RCC 7860 (cell line): ENCODE measurements around the gene TSTD1.

ENCODE experiments used
- DNase-seq: peaks from one replicate; pipeline ENCODE4 v3.0.0-alpha.2; 2015; ENCODE audit warnings: low spot score
- FAIRE-seq: peaks from 2 replicates; lab custom pipeline; 2012; peaks lifted over from hg19 to GRCh38; lab: Jason Lieb, UNC

Gene TSTD1, protein sequence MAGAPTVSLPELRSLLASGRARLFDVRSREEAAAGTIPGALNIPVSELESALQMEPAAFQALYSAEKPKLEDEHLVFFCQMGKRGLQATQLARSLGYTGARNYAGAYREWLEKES

GRCh38 chr1:161038523-161039153 is at the start of gene TSTD1:
Gene TSTD1, minus strand, starts transcription at chr1:161038964. Its CDS starts 75 bp downstream, at chr1:161038889.
- DNase-seq (no peak), FAIRE-seq (no peak)

DNA sequence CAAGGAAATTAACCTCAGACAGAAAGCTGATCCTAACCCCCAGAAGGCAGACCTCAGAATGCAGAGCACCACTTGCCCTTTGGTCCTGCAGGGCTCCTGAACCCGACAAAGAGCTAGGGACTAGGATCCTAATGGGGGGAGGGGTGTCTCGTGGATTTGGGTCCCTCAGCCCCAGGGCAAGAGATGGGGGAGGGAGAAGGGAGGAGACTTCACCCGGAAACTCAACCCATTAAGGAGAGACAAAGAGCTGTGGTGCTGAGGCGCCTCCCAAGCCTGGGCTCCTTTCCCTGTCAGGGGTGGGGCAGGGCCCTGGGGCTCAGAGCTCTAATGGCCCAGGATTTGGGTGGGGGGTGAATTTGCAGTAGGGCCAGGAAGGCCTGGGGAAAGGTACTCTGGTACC is 47.7 kb upstream of the TSTD1 start:
- no peak for FAIRE-seq
- DNase-seq: no peak

DNA sequence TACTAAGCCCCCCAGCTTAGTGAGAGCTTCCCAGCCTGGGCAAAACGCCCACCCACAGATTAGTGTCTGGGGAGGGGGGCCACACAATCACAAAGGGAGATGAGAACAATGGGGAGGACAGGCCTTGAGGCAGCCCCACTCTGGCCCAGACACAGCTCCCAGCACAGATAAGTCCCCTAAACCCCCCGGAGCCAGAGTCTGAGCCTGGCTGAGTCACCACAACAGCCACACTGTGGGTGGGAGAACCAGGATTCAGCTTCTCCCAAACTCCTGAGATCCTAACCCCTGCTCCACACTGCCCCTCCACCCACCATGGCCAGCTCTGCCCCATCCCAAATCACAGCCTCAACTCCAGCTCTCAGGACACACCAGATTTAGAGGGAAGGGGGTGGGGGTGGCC is 46.4 kb upstream of the TSTD1 start:
- no peak for DNase-seq
- no peak for FAIRE-seq

GRCh38 chr1:161084597-161084988 is 45.8 kb upstream of the TSTD1 start:
- DNase-seq (no peak), FAIRE-seq (no peak)

DNA sequence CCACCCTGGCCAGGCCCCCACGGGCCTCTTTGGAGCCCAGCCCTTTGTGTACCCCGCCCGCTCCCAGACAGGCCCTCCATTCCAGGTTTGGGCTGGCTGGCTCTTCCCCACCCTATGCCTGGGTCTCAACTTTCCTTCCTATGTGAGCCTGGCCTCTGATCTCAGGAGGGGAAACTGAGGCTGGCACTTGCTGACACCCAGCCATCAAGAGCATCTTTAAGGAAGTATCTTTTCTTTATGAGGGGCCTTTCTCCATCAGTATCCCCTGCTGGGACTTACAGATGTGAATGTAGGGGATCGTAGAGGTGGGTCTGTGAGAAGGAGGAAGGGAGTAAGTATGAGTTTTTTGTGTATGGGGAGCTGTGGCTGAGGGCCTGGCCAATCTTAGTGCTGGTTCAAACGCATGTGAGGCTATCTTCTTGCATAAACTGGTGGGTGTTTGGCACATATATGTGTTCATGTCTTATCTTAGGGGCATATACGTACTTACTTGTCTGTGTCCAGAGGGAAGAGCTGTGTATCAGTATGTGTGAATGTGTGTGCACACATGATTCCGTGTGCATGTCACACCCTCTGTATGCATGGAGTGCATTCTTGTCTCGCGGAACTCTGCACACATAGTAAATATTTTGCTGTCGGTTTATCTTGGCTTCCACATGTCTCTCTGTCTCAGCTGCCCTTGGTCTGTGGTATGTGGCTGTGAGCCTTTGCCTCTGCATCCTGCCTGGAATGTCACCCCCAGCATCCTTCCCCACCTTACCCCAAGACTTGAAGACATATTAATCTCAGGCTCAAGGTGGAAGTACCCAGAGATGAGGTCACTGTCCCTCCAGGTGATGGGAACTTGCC is 45.2 kb upstream of the TSTD1 start:
- FAIRE-seq: no peak

DNA sequence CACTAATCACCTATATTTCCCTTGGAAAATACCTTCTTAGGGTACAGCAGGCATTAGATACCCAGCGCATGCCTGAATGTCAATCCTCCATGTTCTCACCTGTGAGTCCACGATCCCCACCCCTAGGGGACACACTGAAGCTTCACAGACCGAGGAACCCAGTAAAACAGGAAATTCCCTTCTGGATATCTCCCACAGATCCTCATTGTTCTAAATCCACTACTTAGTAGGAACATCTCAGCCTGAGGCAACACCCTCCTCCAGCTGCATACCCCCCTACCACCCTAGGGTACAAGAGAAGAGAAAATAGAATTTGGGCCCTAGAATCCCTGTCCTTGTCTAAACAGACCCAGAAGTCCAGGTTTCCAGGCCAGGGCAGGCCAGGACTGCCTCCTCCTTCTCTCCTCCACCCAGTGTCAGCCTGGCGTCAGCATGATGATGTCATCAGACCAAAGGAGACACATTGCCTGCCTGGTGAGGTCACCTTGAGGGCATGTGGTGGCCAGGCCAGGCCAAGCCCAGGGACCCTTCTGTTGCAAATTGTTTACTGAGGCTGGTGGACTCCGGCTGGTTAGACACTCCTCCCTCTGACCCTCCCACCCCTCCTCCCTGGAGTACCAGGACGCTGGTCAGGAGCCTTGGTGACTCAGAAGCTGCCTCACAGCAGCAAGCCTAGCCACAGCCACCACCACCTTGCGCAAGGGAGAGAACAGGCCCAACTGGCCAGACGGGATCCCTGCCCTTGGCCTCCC is 44.4 kb upstream of the TSTD1 start:
- DNase-seq: peak; percentile 91
- FAIRE-seq: peak; percentile 68

More for the DNA sequence above, 45.2 kb upstream of the TSTD1 start:
- no peak for DNase-seq

GRCh38 chr1:161082483-161082882 is 43.7 kb upstream of the TSTD1 start:
- FAIRE-seq (no peak), DNase-seq (no peak)

DNA sequence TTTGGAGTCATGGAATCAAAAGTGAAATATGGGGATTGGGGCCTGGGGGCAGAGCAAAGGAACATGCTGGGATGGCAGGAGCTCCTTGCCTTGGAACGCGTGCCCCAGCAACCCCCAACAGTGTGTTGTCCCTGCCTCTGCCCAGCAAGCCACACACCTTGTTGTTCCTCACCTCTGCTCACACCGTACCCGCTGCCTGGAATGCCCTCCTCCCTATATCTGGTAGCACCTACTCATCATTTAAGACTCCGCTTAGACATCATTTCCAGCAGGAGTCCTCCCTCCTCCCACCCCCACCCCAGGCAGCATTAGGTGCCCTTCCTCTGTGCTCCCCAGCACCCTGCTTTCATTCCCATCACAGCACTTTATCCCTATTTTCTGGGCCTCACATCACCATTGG is 42.8 kb upstream of the TSTD1 start:
- no peak for DNase-seq
- FAIRE-seq: no peak

GRCh38 chr1:161080441-161081405 is 42.0 kb upstream of the TSTD1 start:
- no peak for FAIRE-seq
- DNase-seq: no peak

DNA sequence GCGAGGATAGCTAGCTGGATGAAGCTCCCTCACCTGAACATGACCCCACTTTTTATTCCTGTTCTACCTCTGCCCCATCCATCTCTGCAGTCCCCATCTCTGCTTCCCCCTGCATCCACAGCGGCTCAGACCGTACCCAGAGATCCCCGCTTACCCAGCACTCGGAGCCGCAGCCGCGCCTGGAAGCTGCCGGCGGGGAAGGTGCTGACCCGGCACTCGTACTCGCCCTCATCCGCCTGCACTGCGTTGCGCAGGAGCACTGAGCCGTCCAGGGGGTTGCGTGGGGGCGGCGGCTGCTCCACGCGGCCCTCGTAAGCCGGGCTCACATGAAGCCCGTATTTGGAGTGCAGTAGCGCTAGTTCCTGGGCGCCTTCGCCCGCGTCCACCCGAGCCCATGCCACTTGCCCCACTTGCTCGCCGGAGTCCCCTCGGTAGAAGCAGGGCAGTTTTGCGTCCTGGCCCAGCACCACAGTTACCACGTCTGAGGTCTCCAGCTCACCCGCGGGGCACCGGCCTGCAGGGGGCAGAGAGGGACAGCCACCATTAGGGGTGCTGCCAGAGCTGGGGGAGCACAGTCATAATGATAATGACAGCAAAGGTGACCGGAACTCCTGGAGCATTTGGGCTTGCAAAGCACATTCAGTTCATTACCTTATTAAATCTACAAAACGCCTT is 40.8 kb upstream of the TSTD1 start:
- FAIRE-seq (no peak), DNase-seq (no peak)

DNA sequence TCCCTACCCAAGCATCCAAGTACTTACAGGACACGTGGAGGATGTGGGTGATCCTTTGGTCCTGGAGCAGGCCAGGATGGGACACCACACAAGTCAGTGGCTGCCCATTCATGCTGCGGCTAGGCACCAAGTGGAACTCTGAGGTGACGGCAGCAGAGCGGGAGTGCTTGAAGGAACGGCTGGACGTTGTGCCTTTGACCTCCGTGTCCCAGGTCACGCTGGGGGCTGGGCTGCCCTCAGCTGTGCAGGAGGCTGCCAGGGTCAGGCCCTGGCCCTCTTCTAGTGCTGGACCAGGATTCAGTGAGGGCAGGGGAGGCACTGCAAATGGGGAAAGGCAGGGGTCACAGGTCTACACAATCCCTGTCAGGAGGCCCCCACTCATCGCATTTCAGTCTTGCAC is 38.7 kb upstream of the TSTD1 start:
- FAIRE-seq (no peak), DNase-seq (no peak)

GRCh38 chr1:161076410-161076809 is 37.6 kb upstream of the TSTD1 start:
- DNase-seq: no peak
- FAIRE-seq: no peak

DNA sequence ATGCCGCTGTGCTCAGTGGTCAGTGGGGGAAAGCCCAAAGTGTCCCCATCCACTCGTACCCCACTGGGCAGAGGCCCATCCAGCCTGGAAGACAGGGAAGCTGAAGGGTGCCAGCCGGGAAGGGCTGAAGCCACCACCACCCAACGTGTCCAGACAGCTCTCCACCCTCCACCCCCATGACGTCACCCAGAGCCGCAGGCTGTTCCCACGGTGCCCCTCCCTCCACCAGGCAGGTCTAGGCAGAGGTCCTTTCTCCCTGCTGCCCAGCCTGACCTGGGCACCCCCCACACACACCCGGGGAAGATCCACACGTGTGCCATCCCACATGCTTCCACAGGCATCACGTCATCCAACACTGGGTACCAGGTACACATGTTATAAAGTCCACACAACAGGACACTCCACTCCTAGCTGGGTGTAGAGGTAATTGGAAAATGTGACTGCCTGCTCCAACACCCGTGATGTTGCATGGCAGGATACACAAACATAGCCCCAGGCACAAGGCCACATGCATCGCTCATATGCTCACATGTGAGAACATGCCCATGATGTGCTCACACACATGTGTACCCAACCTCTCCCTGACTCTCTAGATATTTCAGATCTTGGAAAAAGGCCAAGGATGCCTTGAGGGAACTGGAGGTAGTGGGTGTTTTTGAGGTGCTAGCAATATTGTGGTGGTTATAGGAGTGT is 36.1 kb upstream of the TSTD1 start:
- FAIRE-seq (no peak), DNase-seq (no peak)

DNA sequence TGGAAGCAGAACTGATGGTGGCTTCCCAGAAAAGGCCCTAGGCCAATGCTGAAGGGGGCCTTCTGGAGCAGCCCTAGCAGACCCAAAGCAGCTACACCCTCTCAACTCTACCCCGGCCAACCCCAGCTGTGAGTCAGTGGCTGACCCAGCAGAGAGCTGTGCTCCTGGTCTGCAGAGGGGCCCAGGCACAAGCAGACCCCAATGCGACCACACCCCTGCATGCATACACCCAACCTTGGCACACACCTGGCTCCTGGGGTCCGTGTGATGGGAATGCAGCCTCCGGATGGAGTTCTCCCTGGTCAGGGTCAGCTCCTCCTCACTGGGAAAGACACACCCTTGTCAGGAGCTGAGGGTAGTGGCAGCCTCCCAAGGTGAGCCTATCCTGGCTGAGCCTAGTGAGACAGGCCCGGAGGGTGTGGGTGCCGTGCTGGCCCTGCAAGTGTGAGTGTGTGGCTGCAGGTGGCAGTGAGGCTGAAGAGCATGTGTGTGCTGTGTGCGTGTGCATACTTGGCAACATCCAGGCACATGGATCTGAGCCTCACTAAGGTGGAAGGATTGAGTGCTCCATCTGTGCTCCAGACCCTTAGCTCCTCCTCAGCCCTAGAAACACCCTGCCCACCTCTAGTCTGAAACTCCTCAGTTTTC is 34.8 kb upstream of the TSTD1 start:
- FAIRE-seq: no peak
- no peak for DNase-seq

- FAIRE-seq (no peak), DNase-seq (no peak)
Observed at GRCh38 chr1:161072751-161073449, 34.1 kb upstream of the TSTD1 start.

DNA sequence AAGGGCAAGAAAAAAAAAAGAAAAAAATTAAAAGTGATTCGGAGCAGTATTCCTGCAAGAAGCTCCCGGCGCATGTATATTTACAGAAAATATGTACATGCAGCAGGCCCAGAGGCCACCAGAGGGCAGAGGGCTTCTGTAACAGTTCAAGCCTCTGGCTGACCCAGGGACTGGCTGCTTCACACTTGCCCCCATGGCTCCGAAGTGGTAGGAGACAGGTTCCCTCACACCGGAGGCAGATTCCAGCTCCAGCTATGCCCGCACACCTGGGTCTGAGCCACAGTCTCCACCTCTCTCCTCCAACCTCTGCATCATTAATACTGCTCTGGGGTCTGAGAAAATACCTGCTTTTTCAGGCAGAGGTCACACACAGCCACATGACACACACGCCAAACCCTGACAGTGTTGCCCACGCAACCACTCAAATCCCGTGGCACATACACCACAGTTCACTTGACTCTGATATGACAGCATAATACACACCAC is 33.2 kb upstream of the TSTD1 start:
- FAIRE-seq (no peak), DNase-seq (no peak)

DNA sequence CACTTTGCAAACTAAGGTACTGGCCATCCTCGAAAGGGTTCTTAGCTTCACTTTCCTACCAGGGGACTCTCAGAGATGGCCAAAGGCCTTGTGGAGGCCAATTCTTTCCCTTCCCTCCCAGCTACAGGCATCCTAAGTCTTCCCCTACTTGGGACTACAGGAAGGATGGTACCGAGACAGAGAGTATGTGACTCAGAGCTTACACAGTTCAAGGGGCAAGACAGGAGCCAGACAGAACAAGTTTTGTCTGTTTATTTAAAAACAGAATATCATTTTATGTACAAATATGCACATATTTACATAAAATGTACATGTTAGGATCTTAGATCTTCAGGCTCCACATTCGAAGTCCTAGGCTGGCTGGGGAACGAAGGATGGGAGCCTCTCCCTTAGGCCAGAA is 32.0 kb upstream of the TSTD1 start:
- DNase-seq (no peak), FAIRE-seq (no peak)

DNA sequence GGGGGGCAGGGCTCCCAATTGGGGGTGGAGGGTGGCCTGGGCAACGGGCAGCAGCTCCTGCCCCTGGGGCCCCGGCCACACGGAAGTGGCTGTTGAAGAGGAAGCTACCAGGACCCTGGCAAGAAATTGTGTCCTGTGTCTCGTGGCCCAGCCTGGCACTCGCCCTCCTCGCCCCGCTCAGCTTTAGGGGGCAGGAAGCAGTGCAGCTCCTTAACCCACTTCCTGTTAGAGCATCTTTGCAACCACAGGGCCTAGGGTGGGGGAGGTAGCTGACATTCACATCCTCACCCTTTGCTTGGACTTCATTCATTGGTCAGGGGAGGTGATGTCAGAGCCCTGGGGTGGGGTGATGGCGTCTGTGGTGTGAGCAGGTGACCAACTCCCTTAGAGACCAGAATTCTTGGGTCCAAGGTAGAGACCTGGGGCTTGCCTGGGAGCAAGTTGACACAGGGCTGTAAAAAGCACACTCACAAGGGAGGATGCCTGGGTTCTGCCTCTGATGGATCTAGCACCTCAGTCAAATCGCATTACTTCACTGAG is 31.0 kb upstream of the TSTD1 start, which contains the start of gene ARHGAP30:
Gene ARHGAP30, minus strand, starts transcription at position 161 of the 540 bp plus-strand sequence. CDS start 267 bp downstream, outside the sequence.
- FAIRE-seq: no peak

More for the DNA sequence above, 31.0 kb upstream of the TSTD1 start, which contains the start of gene ARHGAP30:
- DNase-seq: no peak
